Measurements from ENCODE around the gene GALNT4.

GALNT4 gene

DNA sequence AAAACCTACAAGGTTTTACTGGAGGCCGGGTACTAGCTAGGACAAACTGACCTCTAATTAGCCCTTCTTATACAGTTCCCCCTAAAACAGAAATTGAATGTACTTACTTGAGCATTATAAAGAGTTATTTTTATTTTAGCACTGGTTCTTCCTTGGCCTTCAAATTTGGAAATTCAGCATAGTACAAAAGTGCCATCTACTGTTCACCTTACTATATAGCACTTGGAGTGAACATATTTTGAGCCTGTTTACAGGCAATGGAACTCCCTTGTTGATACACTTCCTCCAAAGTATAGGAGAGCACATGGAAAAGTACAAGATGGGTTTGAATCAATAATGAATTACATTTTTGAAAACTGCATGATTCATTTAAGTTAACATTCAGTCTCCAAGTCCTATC, 5.1 kb upstream of the GALNT4 start:
- peak in 1 of 2 experiments; percentile 42 for DNase-seq

DNA sequence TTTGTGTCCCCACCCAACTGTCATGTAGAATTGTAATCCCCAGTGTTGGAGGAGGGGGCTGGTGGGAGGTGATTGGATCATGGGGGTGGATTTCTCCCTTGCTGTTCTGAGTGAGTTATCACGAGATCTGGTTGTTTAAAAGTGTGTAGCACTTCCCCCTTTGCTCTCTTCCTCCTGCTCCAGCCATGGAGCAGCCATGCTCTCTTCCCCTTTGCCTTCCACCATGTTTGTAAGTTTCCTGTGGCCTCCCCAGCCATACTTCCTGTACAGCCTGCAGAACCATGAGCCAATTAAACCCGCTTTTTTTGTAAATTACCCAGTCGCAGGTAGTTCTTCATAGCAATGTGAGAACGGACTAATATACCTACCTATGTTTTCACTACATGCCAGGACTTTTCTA, 3.8 kb upstream of the GALNT4 start:
- DNase-seq: no peak

DNA sequence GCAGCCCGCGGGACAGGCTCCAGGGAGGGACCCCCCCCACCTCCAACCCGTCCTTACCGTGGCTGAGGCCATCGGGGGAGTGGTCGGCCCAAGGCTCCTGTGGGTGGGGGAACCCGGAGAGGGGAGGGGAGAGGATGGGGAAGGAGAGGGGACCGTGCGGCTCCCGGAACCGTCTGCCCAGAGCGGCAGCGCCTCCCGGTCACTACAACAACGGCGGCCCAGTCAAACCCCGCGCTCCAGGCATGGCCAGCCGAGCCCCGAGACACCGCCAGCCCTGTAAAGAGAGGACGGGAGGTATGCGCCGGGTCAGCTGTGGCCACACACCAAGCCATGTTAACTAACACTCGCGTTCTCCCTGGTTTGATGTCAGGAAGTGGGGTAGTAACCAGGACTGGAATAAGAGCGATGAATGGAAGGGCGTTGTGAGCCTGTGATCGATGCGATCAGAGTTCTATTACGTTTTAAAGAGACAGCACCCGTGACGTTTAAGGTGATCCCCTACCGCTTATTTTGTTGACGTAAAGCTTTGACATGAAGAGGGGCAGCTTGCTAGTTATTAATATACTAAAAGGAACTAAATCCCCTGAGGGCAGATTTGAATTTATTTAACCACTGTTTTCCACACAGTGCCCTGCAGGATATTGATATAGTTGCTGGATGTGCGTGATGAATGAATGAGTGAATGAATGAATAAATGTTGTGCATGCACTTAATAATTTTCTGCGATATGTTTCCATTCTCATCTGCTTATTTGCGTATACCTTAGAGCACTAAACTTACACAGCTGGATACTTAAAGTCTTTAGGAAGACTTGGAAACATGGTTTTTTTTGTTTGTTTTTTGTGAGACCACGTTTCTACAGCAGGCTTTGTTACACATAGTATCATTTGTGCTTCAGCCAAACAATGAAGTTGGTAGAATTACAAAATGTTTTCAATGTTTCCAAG, 1.5 kb upstream of the GALNT4 start, which contains the start of gene POC1B:
Gene POC1B, minus strand, starts transcription at position 224 of the 947 bp plus-strand sequence. Its CDS starts 152 bp downstream, at position 72.
- peak; percentile 83 to 90 for DNase-seq

DNA sequence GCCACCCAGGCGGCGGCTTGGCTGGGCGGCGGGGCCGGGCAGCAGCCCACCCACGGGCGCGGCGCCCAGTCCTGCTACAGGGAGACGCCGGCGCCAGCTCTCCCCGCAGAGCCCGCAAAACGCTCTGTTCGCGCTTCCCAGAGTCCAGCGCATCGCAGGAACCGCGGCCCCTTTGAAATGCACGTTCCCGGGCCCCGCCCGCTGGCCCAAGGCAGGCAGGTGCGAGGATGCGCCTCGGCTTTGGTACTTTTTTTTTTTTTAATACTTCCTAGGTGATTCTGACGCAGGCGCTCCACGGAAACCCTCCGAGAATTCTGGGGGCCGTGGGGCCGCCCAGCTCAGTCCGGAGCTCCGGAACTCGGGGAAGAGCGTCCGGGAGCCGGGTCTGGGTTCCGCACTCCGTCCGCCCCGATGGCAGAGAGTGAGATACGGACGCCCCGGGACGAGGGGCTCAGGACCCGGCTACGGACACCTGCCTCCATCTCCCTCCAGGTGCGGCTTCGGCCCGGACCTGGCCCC, 768 bp upstream of the GALNT4 start:
- DNase-seq: peak; percentile 28 to 38

DNA sequence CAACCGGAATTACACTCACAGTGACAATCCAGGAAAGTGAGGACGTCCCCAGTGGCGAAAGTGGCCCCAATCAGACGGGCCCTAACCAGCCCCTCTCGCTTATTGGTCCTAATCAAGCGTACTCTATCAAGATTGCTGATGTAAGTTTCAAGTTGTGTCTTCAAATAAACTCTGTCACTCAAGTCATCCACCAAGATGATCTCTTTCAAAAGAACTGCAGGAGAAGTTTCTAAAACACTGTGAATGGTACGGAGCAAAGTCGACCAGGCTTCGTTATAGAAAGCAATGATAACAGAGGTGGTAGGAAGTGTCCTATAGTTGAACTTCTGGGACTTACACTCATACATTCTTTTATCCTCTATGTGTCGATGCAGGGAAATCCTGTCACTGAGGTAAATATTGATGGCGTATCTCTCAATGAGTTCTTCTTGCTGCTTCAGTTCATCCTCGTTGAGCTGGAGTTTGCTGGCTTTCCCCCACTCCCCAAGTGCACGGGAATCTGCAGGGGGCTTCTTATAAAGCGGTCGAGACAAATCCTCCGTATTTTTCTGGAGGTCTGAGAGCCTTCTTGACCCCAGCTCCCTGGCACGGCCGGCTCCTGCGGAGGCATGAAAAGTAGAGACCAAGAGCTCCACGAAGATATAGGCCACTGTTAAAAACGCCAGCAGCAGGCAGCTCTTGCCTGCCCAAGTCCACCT, 604 bp downstream of the GALNT4 start:
- no peak for DNase-seq

DNA sequence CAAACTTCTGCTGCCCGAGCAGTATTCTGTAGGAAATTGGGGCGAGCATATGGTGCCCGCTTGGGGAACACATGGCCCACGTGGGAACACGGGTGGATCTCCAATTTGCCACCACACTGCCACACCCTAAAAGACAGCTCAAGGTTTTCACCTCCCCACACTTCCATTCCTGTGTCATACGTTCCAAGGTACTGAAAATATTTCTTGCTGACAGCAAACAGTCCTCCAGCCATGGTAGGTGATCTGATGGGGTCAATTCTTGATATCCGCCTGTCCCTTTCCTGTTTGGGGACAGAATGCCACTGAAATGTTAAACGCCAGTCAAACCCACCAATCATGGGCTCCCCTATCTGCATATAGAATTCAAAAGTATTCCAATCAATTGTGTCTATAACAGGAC, 1.2 kb downstream of the GALNT4 start:
- no peak for DNase-seq

DNA sequence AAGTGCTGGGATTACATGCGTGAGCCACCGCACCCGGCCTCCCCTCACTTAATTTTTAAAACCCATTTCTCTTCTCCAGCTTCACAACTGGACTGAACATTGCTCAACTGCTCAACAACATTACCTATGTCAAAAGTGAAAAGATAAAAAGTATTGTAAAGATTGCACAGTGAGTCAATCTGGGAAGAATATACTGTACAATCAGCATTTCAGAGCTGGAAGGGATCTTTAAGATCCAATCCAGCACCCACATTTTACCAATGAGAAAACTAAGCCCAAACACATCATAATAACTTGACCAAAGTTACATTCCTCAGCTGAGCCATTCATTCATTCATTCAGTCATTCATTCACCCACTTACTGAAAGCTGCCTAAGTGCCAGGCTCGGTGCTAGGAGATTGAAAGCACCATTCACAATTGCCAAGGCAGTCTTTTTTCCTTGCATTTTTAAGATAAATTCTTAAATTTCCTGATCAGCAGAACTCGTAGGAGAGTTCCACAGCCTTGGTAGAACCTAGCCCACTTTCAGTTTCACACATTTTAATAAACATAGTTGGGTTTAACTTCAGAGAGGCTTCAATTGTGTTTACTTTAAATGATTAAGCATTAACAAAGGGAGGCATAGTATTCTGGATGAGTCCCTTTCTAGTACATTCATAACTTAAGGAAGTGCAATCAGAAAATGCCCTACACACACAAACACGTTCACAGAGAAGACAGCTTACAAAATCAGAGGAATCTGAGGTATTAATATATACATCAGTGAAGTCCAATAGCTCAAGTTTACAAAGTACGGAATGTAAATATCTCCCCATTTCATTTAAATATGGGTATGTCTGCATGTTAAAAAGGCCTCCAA, 3.0 kb downstream of the GALNT4 start:
- no peak for DNase-seq

DNA sequence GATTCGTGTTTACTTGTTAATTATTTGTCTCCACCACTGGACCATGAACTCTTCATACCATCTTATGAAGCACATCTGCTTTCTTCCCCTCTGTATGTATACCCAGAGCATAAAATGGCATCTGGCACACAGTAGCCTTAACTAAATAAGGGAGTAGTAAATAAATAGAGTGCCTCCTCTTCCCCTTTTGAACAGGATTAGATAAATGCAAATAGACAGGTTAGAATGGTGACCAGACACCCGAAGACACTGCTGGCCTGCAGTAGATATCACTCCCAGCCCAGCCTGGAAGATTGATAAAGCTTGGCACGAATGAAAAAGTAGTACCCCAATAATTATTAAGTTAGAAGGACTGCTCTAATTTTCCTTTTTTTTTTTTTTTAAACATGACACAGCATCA, 6.9 kb downstream of the GALNT4 start:
- DNase-seq: no peak

DNA sequence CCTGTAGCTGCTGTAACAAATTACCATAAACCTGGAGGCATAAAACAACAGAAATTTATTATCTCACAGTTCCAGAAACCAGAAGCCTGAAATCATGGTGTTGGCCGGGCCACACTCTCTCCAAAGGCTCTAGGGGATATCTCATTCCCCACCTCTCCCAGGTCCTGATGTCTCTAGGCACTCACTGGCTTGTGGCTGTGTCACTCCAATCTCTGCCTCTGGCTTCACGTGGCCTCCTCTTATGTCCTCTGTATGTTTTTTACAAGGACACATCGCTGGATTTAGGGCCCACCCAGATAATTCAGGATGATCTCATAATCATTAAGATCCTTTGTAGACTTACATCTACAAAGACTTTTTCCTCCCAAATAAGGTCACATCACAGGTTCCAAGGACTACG, 8.0 kb downstream of the GALNT4 start:
- no peak for DNase-seq

DNA sequence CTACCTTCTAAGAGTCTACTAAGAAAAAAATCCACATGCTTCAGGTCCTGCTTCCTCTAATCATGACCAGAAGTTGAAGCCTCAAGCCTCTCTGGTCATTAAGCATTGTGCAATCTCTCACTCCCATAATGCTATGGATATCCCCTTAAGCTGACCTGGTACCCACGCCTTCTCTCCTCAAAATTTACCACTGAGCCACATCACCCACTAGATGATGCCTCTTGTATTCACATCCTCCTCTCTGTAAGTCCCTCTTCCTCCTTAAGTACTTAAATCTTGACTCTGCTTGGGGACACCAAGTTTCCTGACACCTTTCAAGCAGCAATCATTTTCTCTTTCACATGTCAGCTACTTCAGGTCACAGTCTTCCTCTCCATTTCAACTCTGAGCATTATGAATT, 9.8 kb downstream of the GALNT4 start:
- no peak for DNase-seq

DNA sequence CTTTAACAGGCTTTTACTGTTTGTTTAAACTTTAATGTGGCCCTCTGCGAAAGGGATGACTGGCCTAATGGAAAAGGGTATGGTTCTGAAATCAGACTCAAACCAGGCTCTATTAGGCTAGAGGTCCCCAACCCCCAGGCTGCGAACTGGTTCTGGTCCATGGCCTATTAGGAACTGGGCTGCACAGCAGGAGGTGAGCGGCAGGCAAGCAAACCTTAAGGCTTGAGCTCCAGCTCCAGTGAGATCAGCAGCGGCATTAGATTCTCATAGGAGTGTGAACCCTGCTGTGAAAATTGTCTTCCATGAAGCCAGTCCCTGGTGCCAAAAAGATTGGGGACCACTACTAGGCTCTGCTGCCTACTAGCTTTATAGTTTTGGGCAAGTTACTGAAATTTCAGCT, 11.1 kb downstream of the GALNT4 start:
- DNase-seq: no peak

DNA sequence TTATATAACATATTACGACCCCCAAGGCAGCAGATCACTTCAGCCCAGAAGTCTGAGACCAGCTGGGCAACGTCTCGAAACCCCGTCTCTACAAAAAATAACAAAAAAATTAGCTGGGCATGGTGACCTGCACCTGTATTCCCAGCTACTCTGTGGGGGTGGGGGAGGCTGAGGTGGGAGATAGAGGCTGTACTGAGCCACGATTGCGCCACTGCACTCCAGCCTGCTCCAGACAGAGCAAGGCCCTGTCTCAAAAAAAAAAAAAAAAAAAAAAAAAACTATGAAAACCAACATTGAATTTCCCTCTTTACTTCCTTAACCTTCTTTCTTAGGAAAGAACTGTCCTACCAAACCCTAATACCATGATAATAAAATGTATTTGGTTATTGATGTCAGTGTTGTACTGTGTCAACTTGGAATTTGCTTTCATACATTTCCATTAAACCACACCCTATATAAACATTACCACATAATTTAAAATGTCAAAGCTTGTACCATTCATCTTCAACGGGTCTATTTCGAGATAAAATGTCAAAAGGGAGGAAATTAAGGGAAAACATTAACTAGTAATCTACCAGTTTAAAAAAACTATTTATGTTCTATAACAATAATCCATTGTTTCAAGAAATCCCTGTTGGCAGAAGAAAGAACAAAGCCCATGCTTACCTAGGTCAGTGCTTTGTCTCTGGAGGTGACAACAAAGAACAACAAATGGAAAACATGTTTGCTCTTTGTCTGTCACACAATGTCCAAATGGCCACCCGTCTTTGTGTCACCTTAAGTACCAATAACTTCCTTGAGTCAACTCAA, 17.4 kb downstream of the GALNT4 start:
- DNase-seq: no peak

DNA sequence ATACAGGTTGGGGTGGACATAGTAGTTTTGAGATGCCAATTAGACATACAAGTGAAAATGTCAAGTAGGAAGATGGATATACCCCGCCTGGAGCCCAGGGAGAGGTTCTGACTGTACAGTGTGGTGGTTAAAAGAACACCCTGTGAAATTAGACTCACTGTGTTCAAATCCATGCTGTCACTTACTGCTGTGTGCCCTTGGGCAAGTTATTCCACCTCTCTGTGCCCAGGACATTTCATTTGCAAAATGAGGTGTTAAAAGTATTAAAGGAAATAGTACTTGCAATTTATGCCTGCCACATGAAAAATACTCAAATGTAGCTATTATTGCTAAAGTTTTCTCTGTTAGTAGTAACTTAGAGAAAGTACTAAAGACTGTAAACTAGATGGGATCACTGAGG, 18.5 kb downstream of the GALNT4 start:
- no peak for DNase-seq

DNA sequence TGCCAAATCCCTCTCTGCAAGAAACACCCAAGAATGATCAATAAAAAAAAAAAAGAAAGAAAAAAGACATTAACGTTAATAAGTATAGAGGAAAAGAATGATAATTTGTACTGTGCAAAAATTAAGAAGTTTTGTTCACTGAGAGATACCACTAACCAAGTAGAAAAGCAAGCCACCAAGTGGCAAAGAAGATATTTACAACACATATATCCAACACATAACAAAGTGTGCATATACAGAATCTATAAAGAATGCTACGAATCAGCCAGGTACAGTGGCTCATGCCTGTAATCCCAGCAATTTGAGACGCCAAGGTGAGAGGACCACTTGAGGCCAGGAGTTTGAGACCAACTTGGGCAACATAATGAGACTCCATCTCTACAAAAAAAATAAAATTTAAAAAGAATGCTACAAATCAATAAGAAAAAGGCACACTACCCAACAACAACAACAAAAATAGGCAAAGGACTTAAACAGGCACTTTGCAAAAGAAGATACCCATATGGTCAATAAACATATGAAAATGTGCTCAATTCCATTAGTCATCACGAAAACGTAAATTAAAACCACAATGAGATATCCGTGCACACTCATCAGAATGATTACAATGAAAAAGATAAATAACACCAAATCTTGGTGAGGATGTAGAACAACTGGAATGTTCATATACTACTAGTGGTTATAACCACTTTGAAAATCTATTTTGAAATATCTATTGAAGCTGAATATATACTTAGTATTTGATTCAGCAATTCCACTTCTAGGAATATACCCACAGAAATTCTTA, 19.8 kb downstream of the GALNT4 start:
- DNase-seq: no peak

DNA sequence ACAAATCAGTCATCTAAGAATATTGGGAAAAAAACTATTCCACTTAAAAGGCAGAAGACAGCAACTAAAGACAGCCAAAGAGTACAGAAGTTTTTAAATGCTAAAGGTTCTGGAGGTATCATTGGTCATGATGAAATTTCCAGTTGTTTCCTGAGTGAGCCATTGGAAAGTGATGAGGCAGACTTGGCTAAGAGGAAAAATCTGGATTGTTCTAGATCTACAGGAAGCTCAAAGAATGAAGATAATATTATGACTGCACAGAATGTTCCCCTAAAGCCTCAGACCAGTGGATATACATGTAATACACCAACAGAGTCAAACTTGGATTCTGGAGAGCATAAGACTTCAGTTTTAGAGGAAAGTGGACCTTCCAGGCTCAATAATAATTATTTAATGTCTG, 22.8 kb downstream of the GALNT4 start:
- DNase-seq: no peak

DNA sequence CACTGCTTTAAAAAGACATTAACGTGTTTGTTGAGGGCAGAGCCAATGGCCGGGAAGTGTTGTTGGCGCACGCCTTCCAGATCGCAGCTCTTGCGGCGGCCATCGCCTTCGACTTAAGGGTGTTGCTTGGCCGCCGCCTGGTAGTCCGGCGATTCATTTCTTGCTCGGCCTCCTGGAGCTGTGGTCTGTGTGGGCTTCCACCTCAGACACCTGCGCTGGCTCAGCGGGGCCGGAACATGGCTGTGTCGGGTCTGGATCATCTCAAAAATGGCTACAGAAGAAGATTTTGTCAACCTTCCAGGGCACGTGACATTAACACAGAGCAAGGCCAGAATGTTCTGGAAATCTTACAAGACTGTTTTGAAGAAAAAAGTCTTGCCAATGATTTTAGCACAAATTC, 24.7 kb downstream of the GALNT4 start:
- DNase-seq: no peak

DNA sequence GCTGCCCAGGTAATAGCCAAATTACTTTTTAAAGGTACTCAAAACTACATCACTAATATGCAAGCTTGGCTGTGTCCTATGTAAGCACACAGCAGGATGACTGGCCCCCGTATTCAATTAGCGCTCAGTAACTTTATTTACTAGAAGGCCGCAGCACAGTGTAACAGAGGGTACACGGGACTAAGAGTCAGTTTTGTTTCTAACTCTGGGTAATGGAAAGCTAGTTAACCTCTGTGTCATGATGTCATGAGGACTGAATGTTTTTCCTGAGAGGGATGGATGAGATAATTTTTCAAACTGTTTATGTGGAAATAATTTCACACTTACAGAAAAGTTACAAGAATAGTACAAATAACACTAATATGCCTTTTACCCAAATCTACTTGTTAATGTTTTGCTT, 27.1 kb downstream of the GALNT4 start:
- DNase-seq: no peak

DNA sequence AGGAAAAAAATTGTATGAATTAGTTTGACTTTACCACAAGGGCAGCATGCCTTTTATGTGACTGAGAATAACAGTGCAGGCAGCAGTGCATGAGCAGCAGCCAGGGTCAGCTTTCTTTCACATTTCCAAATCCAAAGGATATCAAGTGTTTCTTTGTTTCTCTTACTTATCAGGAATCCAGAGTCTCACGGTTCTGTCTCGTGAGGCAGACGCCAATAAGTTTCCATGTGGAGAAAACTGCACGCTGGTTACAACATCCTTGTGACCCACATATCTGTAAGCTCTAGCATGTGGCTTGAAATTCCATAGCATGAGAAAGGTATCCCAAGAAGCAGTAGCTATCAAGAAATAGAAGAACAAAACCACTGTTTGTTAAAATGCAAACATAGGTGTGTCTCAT, 27.6 kb downstream of the GALNT4 start:
- DNase-seq: no peak

DNA sequence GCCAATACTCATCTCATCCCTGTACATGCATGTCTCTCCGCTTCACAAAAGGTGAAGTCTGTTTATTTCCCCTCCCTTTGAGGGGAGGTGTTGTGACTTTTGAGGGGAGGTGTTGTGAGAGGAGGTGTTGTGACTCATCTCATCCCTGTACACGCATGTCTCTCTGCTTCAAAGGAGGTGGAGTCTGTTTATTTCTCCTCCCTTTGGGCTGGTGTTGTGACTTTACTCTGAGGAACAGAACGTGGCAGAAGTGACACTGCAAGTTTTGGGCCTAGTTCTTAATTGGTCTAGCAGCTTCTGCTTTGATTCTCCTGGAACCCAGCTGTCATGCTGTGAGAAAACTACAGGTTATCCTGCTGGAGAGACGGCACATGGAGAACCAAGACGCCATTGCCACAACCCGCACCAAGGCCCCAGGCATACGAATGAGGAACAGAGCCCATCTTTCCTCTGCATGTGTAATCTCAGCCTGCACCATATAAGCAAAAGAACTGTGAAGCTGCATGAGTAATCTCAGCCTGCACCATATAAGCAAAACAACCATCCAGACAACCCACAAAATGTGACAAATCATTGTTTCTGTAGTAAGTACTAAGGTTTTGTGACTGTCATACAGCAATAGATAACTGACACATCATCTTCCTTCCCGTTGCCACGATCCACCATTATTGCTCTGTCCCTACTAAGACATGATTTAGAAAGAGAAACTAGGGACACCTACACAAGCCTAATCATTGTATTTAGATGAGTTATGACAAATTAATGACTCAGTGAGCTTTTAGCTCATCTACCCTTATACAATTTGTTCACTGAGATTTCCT, 30.0 kb downstream of the GALNT4 start:
- no peak for DNase-seq

DNA sequence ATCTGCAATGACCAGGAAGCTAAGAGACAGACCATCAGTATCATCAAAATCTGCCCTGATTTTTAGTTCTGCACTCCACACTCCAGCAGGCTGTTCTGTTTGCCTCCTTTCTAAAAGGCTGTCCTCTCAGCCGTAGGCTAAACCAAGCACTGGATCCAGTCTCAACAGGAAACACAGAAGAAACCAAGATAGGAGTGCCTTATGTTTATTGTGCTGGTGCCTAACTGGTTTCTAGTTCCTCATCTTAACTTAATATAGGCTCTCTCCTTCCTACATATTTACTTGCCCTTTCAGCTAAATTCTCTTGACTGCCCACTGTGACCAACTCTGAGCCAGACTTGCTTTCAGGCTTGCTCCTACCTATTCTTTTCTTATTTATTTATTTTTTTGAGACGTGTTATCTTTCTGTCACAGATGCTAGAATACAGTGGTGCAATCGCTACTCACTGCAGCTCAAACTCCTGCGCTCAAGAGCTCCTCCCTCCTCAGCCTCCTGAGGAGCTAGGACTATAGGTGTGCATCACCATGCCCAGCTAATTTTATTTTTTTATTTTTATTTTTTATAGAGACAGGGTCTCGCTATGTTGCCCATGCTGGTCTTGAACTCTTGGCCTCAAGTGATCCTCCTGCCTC, 30.8 kb downstream of the GALNT4 start:
- no peak for DNase-seq
